ENCODE data around the gene PRKCA.

GRCh38 chr17:66465701-66466100, 163.3 kb downstream of the PRKCA start:
- TF ChIP-seq CTCF (IDR thresholded peaks at IDR 0.05) (no peak), POLR2A (IDR thresholded peaks at IDR 0.05) (no peak)

Data from prostate gland (tissue), 2 donors.